Calu3 (cell line): ENCODE data around the gene KIF26B. TPM values are rescaled to one million over a fixed set of nuclear protein-coding genes. Genes with fewer than 3 reads are reported as not detected.

Experiments
- BruUV-seq: library from RNA; stranded (reverse); fragments of 400-500 nt; replicated peaks from 2 replicates; lab custom pipeline; 2021; lab: Mats Ljungman, UMichigan
- CTCF ChIA-PET: fragments of 300-600 bp; sonication (Branson Sonifier 250); formaldehyde crosslinking; loops from one replicate; lab custom pipeline; 2022; ENCODE audit warnings: antibody characterized with exemption; lab: Charles Lee
- DNase-seq: peaks from one replicate; pipeline ENCODE4 v3.0.0; 2022
- H3K27ac Mint-ChIP-seq: one replicate; pipeline ENCODE4 v1.8.0; 2022; ENCODE audit warnings: mixed read lengths; ENCODE audit not compliant: unreplicated experiment
- H3K27me3 Mint-ChIP-seq: one replicate; pipeline ENCODE4 v1.8.0; 2022; ENCODE audit warnings: mixed read lengths; ENCODE audit not compliant: unreplicated experiment
- H3K36me3 Mint-ChIP-seq: one replicate; pipeline ENCODE4 v1.8.0; 2022; ENCODE audit warnings: mild to moderate bottlenecking, moderate library complexity, mixed read lengths; ENCODE audit not compliant: insufficient read depth, unreplicated experiment
- H3K4me1 Mint-ChIP-seq: one replicate; pipeline ENCODE4 v1.8.0; 2022; ENCODE audit warnings: mild to moderate bottlenecking, low read depth, mixed read lengths; ENCODE audit not compliant: unreplicated experiment
- H3K4me3 Mint-ChIP-seq: one replicate; pipeline ENCODE4 v1.8.0; 2022; ENCODE audit warnings: mild to moderate bottlenecking, low read depth, moderate library complexity, mixed read lengths; ENCODE audit not compliant: unreplicated experiment
- H3K9me3 Mint-ChIP-seq: one replicate; pipeline ENCODE4 v1.8.0; 2022; ENCODE audit warnings: low read depth, mixed read lengths; ENCODE audit not compliant: unreplicated experiment
- intact Hi-C: fragments of 100-400 bp; cut with micrococcal nuclease; formaldehyde crosslinking; loops from one replicate; pipeline ENCODE4 v1.10.0; 2022; ENCODE audit not compliant: unreplicated experiment
- total RNA-seq: library from RNA; stranded (reverse); gene quantifications from 2 replicates; pipeline ENCODE4 v1.2.3, GENCODE V29; 2022
- TF ChIP-seq, protein P1 (sequence below): fragments of 200-600 bp; IDR thresholded peaks from one replicate; pipeline ENCODE4 v1.8.0; 2022; ENCODE audit warnings: antibody characterized with exemption; ENCODE audit not compliant: unreplicated experiment

KIF26B gene
- total RNA-seq, 1 experiment from 2014 or later: 1.1 TPM

DNA sequence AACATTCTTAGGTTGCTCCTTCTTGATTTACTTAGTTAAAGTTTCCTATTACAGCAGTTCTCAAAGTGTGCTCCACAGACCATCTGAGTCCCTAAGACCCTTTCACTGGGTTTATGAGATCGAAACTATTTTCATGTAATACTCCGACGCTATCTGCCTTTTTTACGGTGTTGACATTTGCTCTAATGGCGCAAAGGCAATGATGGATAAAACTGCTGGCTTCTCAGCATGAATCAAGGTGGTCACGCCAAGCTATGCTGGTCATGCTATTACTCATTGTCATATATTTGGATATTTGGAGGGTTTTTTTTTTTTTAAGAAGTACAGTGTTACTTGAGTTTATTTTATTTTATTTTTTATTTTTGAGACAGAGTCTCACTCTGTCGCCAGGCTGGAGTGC lies 235.1 kb downstream of the KIF26B start:
- no peak overlapping the region for H3K4me3 Mint-ChIP-seq
- BruUV-seq: no TSS peak
- H3K27me3 Mint-ChIP-seq: peaks cover 6% of the 10 kb centered on the region
- CTCF ChIA-PET: no interaction called here
- H3K36me3 Mint-ChIP-seq: no peaks in the 10 kb centered on the region
- H3K9me3 Mint-ChIP-seq: peaks cover 6% of the 10 kb centered on the region
- TF ChIP-seq, protein P1, sequence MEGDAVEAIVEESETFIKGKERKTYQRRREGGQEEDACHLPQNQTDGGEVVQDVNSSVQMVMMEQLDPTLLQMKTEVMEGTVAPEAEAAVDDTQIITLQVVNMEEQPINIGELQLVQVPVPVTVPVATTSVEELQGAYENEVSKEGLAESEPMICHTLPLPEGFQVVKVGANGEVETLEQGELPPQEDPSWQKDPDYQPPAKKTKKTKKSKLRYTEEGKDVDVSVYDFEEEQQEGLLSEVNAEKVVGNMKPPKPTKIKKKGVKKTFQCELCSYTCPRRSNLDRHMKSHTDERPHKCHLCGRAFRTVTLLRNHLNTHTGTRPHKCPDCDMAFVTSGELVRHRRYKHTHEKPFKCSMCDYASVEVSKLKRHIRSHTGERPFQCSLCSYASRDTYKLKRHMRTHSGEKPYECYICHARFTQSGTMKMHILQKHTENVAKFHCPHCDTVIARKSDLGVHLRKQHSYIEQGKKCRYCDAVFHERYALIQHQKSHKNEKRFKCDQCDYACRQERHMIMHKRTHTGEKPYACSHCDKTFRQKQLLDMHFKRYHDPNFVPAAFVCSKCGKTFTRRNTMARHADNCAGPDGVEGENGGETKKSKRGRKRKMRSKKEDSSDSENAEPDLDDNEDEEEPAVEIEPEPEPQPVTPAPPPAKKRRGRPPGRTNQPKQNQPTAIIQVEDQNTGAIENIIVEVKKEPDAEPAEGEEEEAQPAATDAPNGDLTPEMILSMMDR: no peak
- DNase-seq: no peak
- intact Hi-C loops: loop anchor here (10.0 kb wide), 1 partner anchor 615 kb away; no protein-coding TSS in a partner anchor
- H3K4me1 Mint-ChIP-seq: no peaks in the 10 kb centered on the region
- H3K27ac Mint-ChIP-seq: no peak overlapping the region

DNA sequence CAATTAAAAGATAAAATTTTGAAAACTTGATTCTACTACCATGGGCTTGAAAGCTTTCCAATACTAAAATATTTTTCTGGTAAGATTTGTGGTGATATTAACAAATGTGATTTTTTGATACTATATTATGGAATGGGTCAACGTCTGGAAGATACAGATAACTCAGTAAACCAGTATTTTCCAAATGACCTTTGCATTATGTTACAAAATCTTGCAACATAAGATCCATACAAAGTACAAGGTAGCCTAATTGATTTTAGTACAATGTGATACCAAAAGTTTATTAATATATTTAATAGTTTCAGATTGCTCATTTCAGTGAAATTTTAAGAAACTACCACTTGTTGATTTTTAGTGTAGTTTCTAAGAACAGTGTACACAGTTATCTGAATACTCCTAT lies 236.2 kb downstream of the KIF26B start:
- no peak overlapping the region for H3K4me3 Mint-ChIP-seq
- intact Hi-C loops: loop anchor here (10.0 kb wide), 1 partner anchor 614 kb away; no protein-coding TSS in a partner anchor
- no peaks in the 10 kb centered on the region for H3K4me1 Mint-ChIP-seq
- no peak for DNase-seq
- CTCF ChIA-PET: interaction anchor here (0.7 kb wide), 1 partner anchor 237 kb away, joined by 5 read pairs; no protein-coding TSS in a partner anchor
- H3K27me3 Mint-ChIP-seq: no peaks in the 10 kb centered on the region
- TF ChIP-seq, protein P1: no peak
- no peaks in the 10 kb centered on the region for H3K36me3 Mint-ChIP-seq
- H3K27ac Mint-ChIP-seq: no peak overlapping the region
- H3K9me3 Mint-ChIP-seq: peaks cover 6% of the 10 kb centered on the region
- BruUV-seq: no TSS peak

DNA sequence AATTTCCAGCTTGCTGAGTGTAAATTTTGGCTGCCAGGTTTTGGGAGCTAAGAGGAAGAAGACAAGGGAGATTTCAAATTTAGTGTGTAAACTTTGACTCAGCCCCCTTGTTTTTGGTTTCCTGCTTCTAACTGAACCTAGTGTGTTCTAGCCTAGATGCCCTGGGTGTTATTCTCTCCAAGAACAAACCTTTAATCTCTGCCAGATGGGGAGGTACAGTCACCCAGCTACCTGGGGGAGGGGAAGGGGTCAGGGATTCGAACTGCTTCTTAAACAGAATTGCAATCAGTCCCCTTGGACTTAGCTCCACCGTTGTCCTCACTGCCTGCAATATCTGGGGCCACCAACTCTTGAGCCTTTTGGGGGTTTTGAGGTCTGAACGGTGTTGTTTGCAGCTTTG lies 238.9 kb downstream of the KIF26B start:
- TF ChIP-seq, protein P1: no peak
- H3K27ac Mint-ChIP-seq: no peak overlapping the region
- intact Hi-C loops: loop anchor here (10.0 kb wide), 1 partner anchor 611 kb away; no protein-coding TSS in a partner anchor
- no peaks in the 10 kb centered on the region for H3K36me3 Mint-ChIP-seq
- H3K4me1 Mint-ChIP-seq: no peaks in the 10 kb centered on the region
- BruUV-seq: no TSS peak
- no peak overlapping the region for H3K4me3 Mint-ChIP-seq
- DNase-seq: no peak
- CTCF ChIA-PET: no interaction called here
- peaks cover 6% of the 10 kb centered on the region for H3K9me3 Mint-ChIP-seq
- H3K27me3 Mint-ChIP-seq: no peaks in the 10 kb centered on the region

DNA sequence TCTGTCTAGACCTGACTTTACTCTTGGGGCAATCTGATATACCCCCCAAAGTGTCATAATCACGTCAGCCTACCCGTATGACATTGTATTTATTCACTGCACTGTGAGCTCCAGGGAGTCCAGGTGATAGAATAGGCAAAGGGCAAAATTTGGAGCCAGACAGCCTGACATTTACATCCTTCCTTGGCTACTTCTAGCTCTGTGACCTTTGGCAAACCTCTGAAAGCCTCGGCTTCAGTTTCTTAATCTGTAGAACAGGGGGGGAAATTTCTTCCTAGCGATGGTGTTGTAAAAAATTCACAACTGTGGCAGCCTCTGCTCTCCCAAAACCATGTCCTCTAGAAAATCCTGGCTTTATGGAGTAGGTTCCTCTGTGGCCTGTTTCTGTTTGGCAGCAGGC lies 240.9 kb downstream of the KIF26B start:
- intact Hi-C loops: loop anchor here (10.0 kb wide), 1 partner anchor 609 kb away; no protein-coding TSS in a partner anchor
- peaks cover 6% of the 10 kb centered on the region for H3K9me3 Mint-ChIP-seq
- no TSS peak for BruUV-seq

More for the DNA sequence above, 240.9 kb downstream of the KIF26B start:
- H3K4me3 Mint-ChIP-seq: no peak overlapping the region
- TF ChIP-seq, protein P1: no peak
- H3K27ac Mint-ChIP-seq: no peak overlapping the region
- CTCF ChIA-PET: no interaction called here
- H3K4me1 Mint-ChIP-seq: no peaks in the 10 kb centered on the region
- no peaks in the 10 kb centered on the region for H3K27me3 Mint-ChIP-seq
- DNase-seq: no peak
- no peaks in the 10 kb centered on the region for H3K36me3 Mint-ChIP-seq
